K562 (cell line): ENCODE measurements around the gene G2E3. TPM values are rescaled to one million over a fixed set of nuclear protein-coding genes. Genes with fewer than 3 reads are reported as not detected.

Source experiments
- ATAC-seq: fragments of 200-7000 bp; cut with Tn5 transposase; 3 replicates; pipeline ENCODE4 v1.9.1; 2020; ENCODE audit warnings: moderate library complexity
- BruUV-seq: library from RNA; stranded (reverse); fragments of 400-500 nt; replicated peaks from 2 replicates; lab custom pipeline; 2021; lab: Mats Ljungman, UMichigan
- CTCF ChIA-PET: fragments of 300-600 bp; formaldehyde crosslinking; extraction: SDS; loops from one replicate; lab custom pipeline; 2021; ENCODE audit warnings: low intra/inter-chr PET ratio; lab: Yijun Ruan, JAX
- POLR2A ChIA-PET: fragments of 300-600, 350-650 bp; sonication (Branson Sonifier 250); formaldehyde crosslinking; extraction: SDS; loops from one replicate; lab custom pipeline; 2021; ENCODE audit warnings: antibody characterized with exemption, inconsistent platforms; lab: Yijun Ruan, JAX
- DNase-seq, 4 experiments: peaks; one replicate each; pipeline versions ENCODE4 v3.0.0 to v3.0.0-alpha.2; 2011 to 2018; ENCODE audit warnings: low spot score in 3 of 4, mixed read lengths in 3 of 4; ENCODE audit errors: extremely low read depth in 1 of 4
- FAIRE-seq: peaks from 2 replicates; lab custom pipeline; 2011; peaks lifted over from hg19 to GRCh38; lab: Jason Lieb, UNC
- H2AFZ ChIP-seq: 2 replicates; pipeline ENCODE4 v1.6.0; 2011; ENCODE audit warnings: low read depth, low read length, control low read depth, inconsistent platforms
- H3K27ac ChIP-seq: fragments of 200-600 bp; 3 replicates; pipeline ENCODE4 v1.8.0; 2011; ENCODE audit warnings: low read depth, mild to moderate bottlenecking, control low read depth, inconsistent platforms, low read length, moderate library complexity, mixed read lengths; ENCODE audit errors: extremely low read depth
- H3K27me3 ChIP-seq, 2 experiments: fragments of 300-600 bp in 1 of 2; 2 replicates in 1 of 2; 3 replicates in 1 of 2; pipeline versions ENCODE4 v1.6.0 to v1.8.0; 2011; ENCODE audit warnings: inconsistent platforms in 2 of 2, low read length in 2 of 2, mild to moderate bottlenecking in 1 of 2, mixed read lengths in 1 of 2, moderate library complexity in 1 of 2; ENCODE audit not compliant: control insufficient read depth in 2 of 2, insufficient read depth in 2 of 2
- H3K36me3 ChIP-seq: fragments of 300-600 bp; 3 replicates; pipeline ENCODE4 v1.8.0; 2011; ENCODE audit warnings: mild to moderate bottlenecking, low read length, inconsistent platforms; ENCODE audit not compliant: control insufficient read depth, insufficient read depth
- H3K4me1 ChIP-seq, 2 experiments: fragments of 200-600 bp in 1 of 2; replicated peaks in 1 of 2; 2 replicates in 1 of 2; 3 replicates in 1 of 2; pipeline versions ENCODE4 v1.5.1 to v1.8.0; 2011; ENCODE audit warnings: inconsistent platforms in 2 of 2, low read length in 2 of 2, mild to moderate bottlenecking in 1 of 2, mixed read lengths in 1 of 2, moderate library complexity in 1 of 2; ENCODE audit not compliant: control insufficient read depth in 2 of 2, insufficient read depth in 2 of 2
- H3K4me2 ChIP-seq: 2 replicates; pipeline ENCODE4 v1.6.1; 2011; ENCODE audit warnings: low read length, control low read depth, inconsistent platforms, mixed read lengths; ENCODE audit not compliant: insufficient read depth
- H3K4me3 ChIP-seq: fragments of 200-600 bp; sonication (generic), shearing (Covaris generic); 2 replicates; pipeline ENCODE4 v1.5.1; 2016; ENCODE audit warnings: control low read depth, inconsistent platforms
- H3K79me2 ChIP-seq: fragments of 200-600 bp; 3 replicates; pipeline ENCODE4 v1.8.0; 2011; ENCODE audit warnings: low read length, inconsistent platforms; ENCODE audit not compliant: control insufficient read depth, insufficient read depth
- H3K9ac ChIP-seq, 2 experiments: 2 replicates each; pipeline versions ENCODE4 v1.6.0 to v1.6.1; 2011; ENCODE audit warnings: low read depth in 2 of 2, low read length in 2 of 2, control low read depth in 1 of 2, inconsistent platforms in 1 of 2, mild to moderate bottlenecking in 1 of 2, mixed read lengths in 1 of 2; ENCODE audit not compliant: insufficient read depth in 1 of 2
- H3K9me1 ChIP-seq: one replicate; pipeline ENCODE4 v1.6.0; 2011; ENCODE audit warnings: inconsistent platforms, mild to moderate bottlenecking, low read length, moderate library complexity; ENCODE audit not compliant: control insufficient read depth, insufficient read depth
- H3K9me3 ChIP-seq: replicated peaks from 2 replicates; pipeline ENCODE4 v1.5.1; 2011; ENCODE audit warnings: low read depth, low read length, inconsistent platforms; ENCODE audit not compliant: control insufficient read depth, insufficient read depth
- H4K20me1 ChIP-seq: replicated peaks from 2 replicates; pipeline ENCODE4 v1.6.1; 2011; ENCODE audit warnings: low read length, inconsistent platforms, mixed read lengths; ENCODE audit not compliant: control insufficient read depth, insufficient read depth
- HOXB6 ChIP-seq: fragments of 250-450 bp; sonication (Bioruptor Pico); IDR thresholded peaks from 2 replicates; pipeline ENCODE4 v1.5.1; 2022; ENCODE audit warnings: mild to moderate bottlenecking, borderline replicate concordance
- MAFF ChIP-seq: IDR thresholded peaks from 2 replicates; pipeline ENCODE4 v1.6.1; 2012; ENCODE audit warnings: low read length, improper control_type of control experiment
- WGBS: fragments of 100-300 bp; shearing (Covaris generic); methylation state at CpG from one replicate; pipeline ENCODE4 v1.1.6; 2016; ENCODE audit warnings: low coverage, mixed read lengths; ENCODE audit not compliant: insufficient coverage; ENCODE audit errors: missing lambda C conversion rate; 5-methylcytosine and 5-hydroxymethylcytosine counted together
- in situ Hi-C: fragments of 300-500 bp; cut with MboI; formaldehyde crosslinking; loops from 4 replicates; pipeline ENCODE4 v1.15.0; 2018; ENCODE audit warnings: inconsistent platforms, mixed read lengths
- intact Hi-C: fragments of 100-400 bp; cut with micrococcal nuclease; formaldehyde crosslinking; loops from 2 replicates; pipeline ENCODE4 v1.14.2; 2022
- polyA plus RNA-seq, 8 experiments: library from polyadenylated mRNA; depleted of rRNA in 4 of 8; stranded (reverse) in 5 of 8; unstranded in 3 of 8; fragments of >200 nt; fragmentation: Nextera tagmentation in 2 of 8; fragmentation: Illumina TruSeq in 1 of 8; extraction: Ambion mirVana in 2 of 8; extraction: Trizol in 1 of 8; gene quantifications; 2 replicates each; pipeline versions ENCODE4 v1.2.1 to v1.2.3, GENCODE V29; 2011 to 2014; ENCODE audit warnings: inconsistent platforms in 1 of 8, missing spikeins in 1 of 8
- total RNA-seq, 7 experiments: library from RNA; depleted of rRNA in 6 of 7; stranded (reverse); fragments of >200 nt in 6 of 7; fragmentation: Illumina TruSeq in 2 of 7; extraction: Trizol in 2 of 7; gene quantifications; 2 replicates each; pipeline versions ENCODE4 v1.2.1 to v1.2.3, GENCODE V29; 2011 to 2021; ENCODE audit warnings: low replicate concordance in 1 of 7
- TF ChIP-seq, protein P1 (sequence below): fragments of 450-650 bp; IDR thresholded peaks from 2 replicates; pipeline ENCODE4 v1.6.1; 2016; ENCODE audit warnings: low read depth, mild to moderate bottlenecking, moderate library complexity
- TF ChIP-seq, protein P2 (sequence below): fragments of 200-600 bp; sonication (generic); IDR thresholded peaks from one replicate; pipeline ENCODE4 v1.6.1; 2012; ENCODE audit warnings: mild to moderate bottlenecking, low read depth, low read length, inconsistent platforms
- TF ChIP-seq, protein P3 (sequence below): fragments of 450-650 bp; IDR thresholded peaks from 2 replicates; pipeline ENCODE4 v1.7.0; 2016; ENCODE audit warnings: borderline replicate concordance
- TF ChIP-seq, protein P4 (sequence below), 2 experiments: fragments of 450-650 bp in 1 of 2; sonication (generic) in 1 of 2; formaldehyde crosslinking in 1 of 2; IDR thresholded peaks in 1 of 2; conservative IDR thresholded peaks in 1 of 2; 2 replicates each; pipeline versions ENCODE4 v1.6.1 to v1.8.1; 2016 to 2023; ENCODE audit warnings: mild to moderate bottlenecking in 2 of 2, moderate library complexity in 2 of 2, inconsistent platforms in 1 of 2, missing genetic modification reagents in 1 of 2

Gene G2E3
- total and polyA plus RNA-seq, 9 of the 15 experiments (the other 6 are each of a cell fraction or from before 2014, with no cell fraction given) = 9.8 to 53.5 (median 24.7) TPM

DNA sequence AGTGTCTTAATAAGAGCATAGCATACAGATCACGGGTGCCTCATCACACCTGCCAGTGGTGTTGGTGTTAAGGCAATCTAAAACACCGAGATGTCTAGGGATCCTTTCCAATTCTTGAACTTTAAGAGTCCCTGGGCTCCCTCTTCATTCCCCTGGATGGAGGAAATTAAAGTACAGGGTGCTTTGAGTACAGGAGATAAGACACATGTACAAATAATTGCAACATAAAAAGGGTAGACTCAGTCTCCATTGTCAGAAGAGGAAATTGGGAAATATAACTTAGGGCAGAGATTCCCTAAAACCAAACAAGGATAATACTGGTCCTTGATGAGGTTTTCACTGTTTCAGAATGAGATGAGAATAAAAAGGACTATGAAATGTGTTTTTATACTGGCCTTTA, 98.1 kb downstream of the G2E3 start:
- no peak for DNase-seq
- 93% methylated on average over 2 of the region's 2 CpGs for WGBS
- TF ChIP-seq, protein P1, sequence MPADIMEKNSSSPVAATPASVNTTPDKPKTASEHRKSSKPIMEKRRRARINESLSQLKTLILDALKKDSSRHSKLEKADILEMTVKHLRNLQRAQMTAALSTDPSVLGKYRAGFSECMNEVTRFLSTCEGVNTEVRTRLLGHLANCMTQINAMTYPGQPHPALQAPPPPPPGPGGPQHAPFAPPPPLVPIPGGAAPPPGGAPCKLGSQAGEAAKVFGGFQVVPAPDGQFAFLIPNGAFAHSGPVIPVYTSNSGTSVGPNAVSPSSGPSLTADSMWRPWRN = no peak
- TF ChIP-seq, protein P2, sequence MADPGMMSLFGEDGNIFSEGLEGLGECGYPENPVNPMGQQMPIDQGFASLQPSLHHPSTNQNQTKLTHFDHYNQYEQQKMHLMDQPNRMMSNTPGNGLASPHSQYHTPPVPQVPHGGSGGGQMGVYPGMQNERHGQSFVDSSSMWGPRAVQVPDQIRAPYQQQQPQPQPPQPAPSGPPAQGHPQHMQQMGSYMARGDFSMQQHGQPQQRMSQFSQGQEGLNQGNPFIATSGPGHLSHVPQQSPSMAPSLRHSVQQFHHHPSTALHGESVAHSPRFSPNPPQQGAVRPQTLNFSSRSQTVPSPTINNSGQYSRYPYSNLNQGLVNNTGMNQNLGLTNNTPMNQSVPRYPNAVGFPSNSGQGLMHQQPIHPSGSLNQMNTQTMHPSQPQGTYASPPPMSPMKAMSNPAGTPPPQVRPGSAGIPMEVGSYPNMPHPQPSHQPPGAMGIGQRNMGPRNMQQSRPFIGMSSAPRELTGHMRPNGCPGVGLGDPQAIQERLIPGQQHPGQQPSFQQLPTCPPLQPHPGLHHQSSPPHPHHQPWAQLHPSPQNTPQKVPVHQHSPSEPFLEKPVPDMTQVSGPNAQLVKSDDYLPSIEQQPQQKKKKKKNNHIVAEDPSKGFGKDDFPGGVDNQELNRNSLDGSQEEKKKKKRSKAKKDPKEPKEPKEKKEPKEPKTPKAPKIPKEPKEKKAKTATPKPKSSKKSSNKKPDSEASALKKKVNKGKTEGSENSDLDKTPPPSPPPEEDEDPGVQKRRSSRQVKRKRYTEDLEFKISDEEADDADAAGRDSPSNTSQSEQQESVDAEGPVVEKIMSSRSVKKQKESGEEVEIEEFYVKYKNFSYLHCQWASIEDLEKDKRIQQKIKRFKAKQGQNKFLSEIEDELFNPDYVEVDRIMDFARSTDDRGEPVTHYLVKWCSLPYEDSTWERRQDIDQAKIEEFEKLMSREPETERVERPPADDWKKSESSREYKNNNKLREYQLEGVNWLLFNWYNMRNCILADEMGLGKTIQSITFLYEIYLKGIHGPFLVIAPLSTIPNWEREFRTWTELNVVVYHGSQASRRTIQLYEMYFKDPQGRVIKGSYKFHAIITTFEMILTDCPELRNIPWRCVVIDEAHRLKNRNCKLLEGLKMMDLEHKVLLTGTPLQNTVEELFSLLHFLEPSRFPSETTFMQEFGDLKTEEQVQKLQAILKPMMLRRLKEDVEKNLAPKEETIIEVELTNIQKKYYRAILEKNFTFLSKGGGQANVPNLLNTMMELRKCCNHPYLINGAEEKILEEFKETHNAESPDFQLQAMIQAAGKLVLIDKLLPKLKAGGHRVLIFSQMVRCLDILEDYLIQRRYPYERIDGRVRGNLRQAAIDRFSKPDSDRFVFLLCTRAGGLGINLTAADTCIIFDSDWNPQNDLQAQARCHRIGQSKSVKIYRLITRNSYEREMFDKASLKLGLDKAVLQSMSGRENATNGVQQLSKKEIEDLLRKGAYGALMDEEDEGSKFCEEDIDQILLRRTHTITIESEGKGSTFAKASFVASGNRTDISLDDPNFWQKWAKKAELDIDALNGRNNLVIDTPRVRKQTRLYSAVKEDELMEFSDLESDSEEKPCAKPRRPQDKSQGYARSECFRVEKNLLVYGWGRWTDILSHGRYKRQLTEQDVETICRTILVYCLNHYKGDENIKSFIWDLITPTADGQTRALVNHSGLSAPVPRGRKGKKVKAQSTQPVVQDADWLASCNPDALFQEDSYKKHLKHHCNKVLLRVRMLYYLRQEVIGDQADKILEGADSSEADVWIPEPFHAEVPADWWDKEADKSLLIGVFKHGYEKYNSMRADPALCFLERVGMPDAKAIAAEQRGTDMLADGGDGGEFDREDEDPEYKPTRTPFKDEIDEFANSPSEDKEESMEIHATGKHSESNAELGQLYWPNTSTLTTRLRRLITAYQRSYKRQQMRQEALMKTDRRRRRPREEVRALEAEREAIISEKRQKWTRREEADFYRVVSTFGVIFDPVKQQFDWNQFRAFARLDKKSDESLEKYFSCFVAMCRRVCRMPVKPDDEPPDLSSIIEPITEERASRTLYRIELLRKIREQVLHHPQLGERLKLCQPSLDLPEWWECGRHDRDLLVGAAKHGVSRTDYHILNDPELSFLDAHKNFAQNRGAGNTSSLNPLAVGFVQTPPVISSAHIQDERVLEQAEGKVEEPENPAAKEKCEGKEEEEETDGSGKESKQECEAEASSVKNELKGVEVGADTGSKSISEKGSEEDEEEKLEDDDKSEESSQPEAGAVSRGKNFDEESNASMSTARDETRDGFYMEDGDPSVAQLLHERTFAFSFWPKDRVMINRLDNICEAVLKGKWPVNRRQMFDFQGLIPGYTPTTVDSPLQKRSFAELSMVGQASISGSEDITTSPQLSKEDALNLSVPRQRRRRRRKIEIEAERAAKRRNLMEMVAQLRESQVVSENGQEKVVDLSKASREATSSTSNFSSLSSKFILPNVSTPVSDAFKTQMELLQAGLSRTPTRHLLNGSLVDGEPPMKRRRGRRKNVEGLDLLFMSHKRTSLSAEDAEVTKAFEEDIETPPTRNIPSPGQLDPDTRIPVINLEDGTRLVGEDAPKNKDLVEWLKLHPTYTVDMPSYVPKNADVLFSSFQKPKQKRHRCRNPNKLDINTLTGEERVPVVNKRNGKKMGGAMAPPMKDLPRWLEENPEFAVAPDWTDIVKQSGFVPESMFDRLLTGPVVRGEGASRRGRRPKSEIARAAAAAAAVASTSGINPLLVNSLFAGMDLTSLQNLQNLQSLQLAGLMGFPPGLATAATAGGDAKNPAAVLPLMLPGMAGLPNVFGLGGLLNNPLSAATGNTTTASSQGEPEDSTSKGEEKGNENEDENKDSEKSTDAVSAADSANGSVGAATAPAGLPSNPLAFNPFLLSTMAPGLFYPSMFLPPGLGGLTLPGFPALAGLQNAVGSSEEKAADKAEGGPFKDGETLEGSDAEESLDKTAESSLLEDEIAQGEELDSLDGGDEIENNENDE = no peak
- TF ChIP-seq, protein P3, sequence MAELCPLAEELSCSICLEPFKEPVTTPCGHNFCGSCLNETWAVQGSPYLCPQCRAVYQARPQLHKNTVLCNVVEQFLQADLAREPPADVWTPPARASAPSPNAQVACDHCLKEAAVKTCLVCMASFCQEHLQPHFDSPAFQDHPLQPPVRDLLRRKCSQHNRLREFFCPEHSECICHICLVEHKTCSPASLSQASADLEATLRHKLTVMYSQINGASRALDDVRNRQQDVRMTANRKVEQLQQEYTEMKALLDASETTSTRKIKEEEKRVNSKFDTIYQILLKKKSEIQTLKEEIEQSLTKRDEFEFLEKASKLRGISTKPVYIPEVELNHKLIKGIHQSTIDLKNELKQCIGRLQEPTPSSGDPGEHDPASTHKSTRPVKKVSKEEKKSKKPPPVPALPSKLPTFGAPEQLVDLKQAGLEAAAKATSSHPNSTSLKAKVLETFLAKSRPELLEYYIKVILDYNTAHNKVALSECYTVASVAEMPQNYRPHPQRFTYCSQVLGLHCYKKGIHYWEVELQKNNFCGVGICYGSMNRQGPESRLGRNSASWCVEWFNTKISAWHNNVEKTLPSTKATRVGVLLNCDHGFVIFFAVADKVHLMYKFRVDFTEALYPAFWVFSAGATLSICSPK = no peak
- TF ChIP-seq HOXB6 (CRISPR knock-in tag) (no peak), MAFF (no peak)
- TF ChIP-seq, protein P4, sequence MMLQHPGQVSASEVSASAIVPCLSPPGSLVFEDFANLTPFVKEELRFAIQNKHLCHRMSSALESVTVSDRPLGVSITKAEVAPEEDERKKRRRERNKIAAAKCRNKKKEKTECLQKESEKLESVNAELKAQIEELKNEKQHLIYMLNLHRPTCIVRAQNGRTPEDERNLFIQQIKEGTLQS (IDR thresholded peaks at IDR 0.05) = no peak
- TF ChIP-seq, protein P4 (CRISPR knock-in tag; conservative IDR thresholded peaks at IDR 0.05) = no peak

More for the DNA sequence above, 98.1 kb downstream of the G2E3 start:
- no peak for FAIRE-seq
- H3K9ac ChIP-seq = no peak overlapping the region
- H3K27me3 ChIP-seq = no peaks in the 10 kb centered on the region
- peaks cover 78% of the 10 kb centered on the region for H3K36me3 ChIP-seq
- intact Hi-C loops (loop anchor here (2.0 kb wide), 1 partner anchor 250 kb away; no protein-coding TSS in a partner anchor), in situ Hi-C loops (loop anchor here (25.0 kb wide), 1 partner anchor 705 kb away; no protein-coding TSS in a partner anchor)
- H4K20me1 ChIP-seq = no peaks in the 10 kb centered on the region
- H3K4me1 ChIP-seq = no peaks in the 10 kb centered on the region
- H3K4me2 ChIP-seq = no peak overlapping the region
- no peaks in the 10 kb centered on the region for H3K9me1 ChIP-seq
- H3K79me2 ChIP-seq = no peaks in the 10 kb centered on the region
- no peak overlapping the region for H2AFZ ChIP-seq
- no peak overlapping the region for H3K27ac ChIP-seq
- BruUV-seq = no TSS peak
- POLR2A ChIA-PET = no interaction called here
- CTCF ChIA-PET = interaction anchor here (2.7 kb wide), 1 partner anchor 250 kb away, joined by 10 read pairs; no protein-coding TSS in a partner anchor
- ATAC-seq = no peak
- no peak overlapping the region for H3K4me3 ChIP-seq
- no peaks in the 10 kb centered on the region for H3K9me3 ChIP-seq
